ENCODE results near the gene ZNF716. TPM values are rescaled to one million over a fixed set of nuclear protein-coding genes. Genes with fewer than 3 reads are reported as not detected.

Gene ZNF716
- total and polyA plus RNA-seq, 2 of the 13 experiments (the other 11 are each of a cell fraction or from before 2014, with no cell fraction given): not detected

- no peak overlapping the region for H3K4me3 ChIP-seq (replicated peaks in 1 of 3; ENCODE audit: insufficient read depth in 1 of 3, low read depth in 2 of 3, low read length in 3 of 3)
- CTCF ChIA-PET (ENCODE audit: low intra/inter-chr PET ratio, low total read pairs): no interaction called here
- in situ Hi-C loops (cut with HindIII; ENCODE audit: extremely low pct_ligation_motif_present, low pct_unique_long_range_greater_than_20kb): no loop called here
- POLR2A ChIA-PET: no interaction called here
- H4K20me1 ChIP-seq (ENCODE audit: insufficient read depth, low read length): no peaks in the 10 kb centered on the region
- peaks cover 83% of the 10 kb centered on the region for H3K9me3 ChIP-seq (ENCODE audit: low read length)
- no peak overlapping the region for H3K27ac ChIP-seq (ENCODE audit: extremely low read length, insufficient read depth, low read length)
- no TSS peak for BruUV-seq (replicated peaks)
- intact Hi-C loops (cut with micrococcal nuclease; ENCODE audit: unreplicated experiment): no loop called here
- H3K4me1 ChIP-seq (ENCODE audit: insufficient read depth, low read length): no peaks in the 10 kb centered on the region
- H3K36me3 ChIP-seq (replicated peaks in 1 of 2; ENCODE audit: control insufficient read depth in 1 of 2, insufficient read depth in 2 of 2, low read length in 2 of 2): no peaks in the 10 kb centered on the region
- no peak overlapping the region for H3K4me2 ChIP-seq (ENCODE audit: low read depth, low read length)
- no peaks in the 10 kb centered on the region for H3K27me3 ChIP-seq (ENCODE audit: control insufficient read depth in 1 of 2, insufficient read depth in 2 of 2, low read length in 2 of 2)
- no peak overlapping the region for H2AFZ ChIP-seq (ENCODE audit: low read length)
- no peaks in the 10 kb centered on the region for H3K79me2 ChIP-seq (ENCODE audit: insufficient read depth, low read length)
- DNase-seq (ENCODE audit: low spot score) (no peak), ATAC-seq (no peak), FAIRE-seq (no peak)
- TF ChIP-seq ZNF20 (CRISPR knock-in tag; IDR thresholded peaks at IDR 0.05): no peak
- no peak for TF ChIP-seq DBP (CRISPR knock-in tag; IDR thresholded peaks at IDR 0.05; ENCODE audit: not compliant biosample characterization)
- TF ChIP-seq KDM2A (CRISPR knock-in tag; IDR thresholded peaks at IDR 0.05; ENCODE audit: borderline replicate concordance, low read depth): no peak
- TF ChIP-seq POLR2AphosphoS5 (IDR thresholded peaks at IDR 0.05; ENCODE audit: low read depth, low read length): no peak
- TF ChIP-seq ZNF574 (CRISPR knock-in tag; IDR thresholded peaks at IDR 0.05): no peak
- TF ChIP-seq TBL1XR1 (IDR thresholded peaks at IDR 0.05; ENCODE audit: borderline replicate concordance, low read length, partially characterized antibody): no peak
- TF ChIP-seq ZNF350 (CRISPR knock-in tag; IDR thresholded peaks at IDR 0.05; ENCODE audit: borderline replicate concordance, low read depth): no peak
- TF ChIP-seq ZNF703 (CRISPR knock-in tag; IDR thresholded peaks at IDR 0.05; ENCODE audit: borderline replicate concordance): no peak
- no peak for TF ChIP-seq HMGXB4 (CRISPR knock-in tag; IDR thresholded peaks at IDR 0.05; ENCODE audit: borderline replicate concordance in 1 of 2, low read depth in 1 of 2)
- no peak for TF ChIP-seq ZNF891 (CRISPR knock-in tag; IDR thresholded peaks at IDR 0.05)
- no peak for TF ChIP-seq SRSF4 (IDR thresholded peaks at IDR 0.05; ENCODE audit: low read depth, low read length, poor library complexity, severe bottlenecking)
- TF ChIP-seq SMYD3 (CRISPR knock-in tag; IDR thresholded peaks at IDR 0.05): no peak
- TF ChIP-seq NFYC (CRISPR knock-in tag; IDR thresholded peaks at IDR 0.05): no peak
- TF ChIP-seq CCAR2 (optimal IDR thresholded peaks at IDR 0.05; ENCODE audit: low read depth, low read length): no peak
- no peak for TF ChIP-seq KDM5B (CRISPR knock-in tag; IDR thresholded peaks at IDR 0.05; ENCODE audit: borderline replicate concordance)
- no peak for TF ChIP-seq ZKSCAN8 (CRISPR knock-in tag; IDR thresholded peaks at IDR 0.05; ENCODE audit: borderline replicate concordance)
- no peak overlapping the region for H3K9ac ChIP-seq (ENCODE audit: insufficient read depth, low read depth, low read length)
- 94% methylated on average over 50 of the region's 89 CpGs for WGBS (ENCODE audit: low lambda C conversion rate)
These were observed 25.3 kb upstream of the ZNF716 start for GRCh38 chr7:57424515-57425238.
